H1 (cell line): ENCODE data around the gene PIANP. TPM values are rescaled to one million over a fixed set of nuclear protein-coding genes. Genes with fewer than 3 reads are reported as not detected.

Experiments used
- CTCF ChIA-PET: fragments of 300-600 bp; sonication (Branson Sonifier 250); formaldehyde crosslinking; loops from one replicate; lab custom pipeline; 2021; ENCODE audit not compliant: partially characterized antibody; lab: Charles Lee
- POLR2A ChIA-PET: fragments of 300-600 bp; sonication (Branson Sonifier 250); formaldehyde crosslinking; loops from one replicate; lab custom pipeline; 2021; ENCODE audit warnings: inconsistent platforms; ENCODE audit not compliant: partially characterized antibody; lab: Charles Lee
- DNase-seq, 2 experiments: peaks; one replicate each; pipeline versions ENCODE4 v3.0.0 to v3.0.0-alpha.2; 2010 to 2022; ENCODE audit warnings: low spot score in 2 of 2, low read depth in 1 of 2, mixed read lengths in 1 of 2
- FAIRE-seq: peaks from 2 replicates; lab custom pipeline; 2011; peaks lifted over from hg19 to GRCh38; lab: Jason Lieb, UNC
- H2AFZ ChIP-seq: 2 replicates; pipeline ENCODE4 v1.8.1; 2012; ENCODE audit warnings: low read length, inconsistent platforms
- H2AK5ac ChIP-seq: 2 replicates; pipeline ENCODE4 v1.6.1; 2013; ENCODE audit warnings: low read depth, low read length
- H2BK120ac ChIP-seq: replicated peaks from 2 replicates; pipeline ENCODE3; 2013; ENCODE audit warnings: low read depth, low read length, inconsistent platforms
- H2BK12ac ChIP-seq: 2 replicates; pipeline ENCODE4 v1.6.1; 2013; ENCODE audit warnings: low read depth, low read length
- H2BK15ac ChIP-seq: 2 replicates; pipeline ENCODE4 v1.6.1; 2013; ENCODE audit warnings: low read length
- H2BK20ac ChIP-seq: 2 replicates; pipeline ENCODE4 v1.6.1; 2013; ENCODE audit warnings: low read length
- H2BK5ac ChIP-seq: 2 replicates; pipeline ENCODE4 v1.6.1; 2013; ENCODE audit warnings: low read depth, low read length
- H3K14ac ChIP-seq: 2 replicates; pipeline ENCODE4 v1.6.1; 2013; ENCODE audit warnings: inconsistent platforms; ENCODE audit not compliant: insufficient read length
- H3K18ac ChIP-seq: 2 replicates; pipeline ENCODE4 v1.6.1; 2013; ENCODE audit warnings: low read length; ENCODE audit errors: extremely low read depth
- H3K23ac ChIP-seq: 2 replicates; pipeline ENCODE4 v1.6.1; 2013; ENCODE audit warnings: inconsistent platforms; ENCODE audit not compliant: insufficient read length
- H3K23me2 ChIP-seq: 2 replicates; pipeline ENCODE4 v1.6.1; 2013; ENCODE audit warnings: low read depth, low read length
- H3K27ac ChIP-seq: 2 replicates; pipeline ENCODE4 v1.6.1; 2011; ENCODE audit warnings: low read depth, low read length, inconsistent platforms
- H3K27me3 ChIP-seq, 4 experiments: replicated peaks in 1 of 4; 1 replicate in 1 of 4; 2 replicates in 3 of 4; pipeline versions ENCODE4 v1.6.1 to v1.8.1; 2011 to 2013; ENCODE audit warnings: low read length in 3 of 4, mild to moderate bottlenecking in 3 of 4, inconsistent platforms in 2 of 4, mixed read lengths in 2 of 4, moderate library complexity in 1 of 4; ENCODE audit not compliant: control insufficient read depth in 3 of 4, insufficient read depth in 3 of 4; ENCODE audit errors: extremely low read depth in 1 of 4
- H3K36me3 ChIP-seq, 4 experiments: 2 replicates each; pipeline versions ENCODE4 v1.6.1 to v1.8.1; 2011 to 2013; ENCODE audit warnings: mild to moderate bottlenecking in 4 of 4, low read length in 3 of 4, moderate library complexity in 2 of 4, control low read depth in 1 of 4, inconsistent platforms in 1 of 4; ENCODE audit not compliant: insufficient read depth in 4 of 4, control insufficient read depth in 2 of 4
- H3K4ac ChIP-seq: replicated peaks from 2 replicates; pipeline ENCODE3; 2013; ENCODE audit warnings: low read length, low read depth, mixed read lengths, inconsistent platforms; ENCODE audit not compliant: insufficient read length
- H3K4me1 ChIP-seq, 4 experiments: replicated peaks in 1 of 4; 1 replicate in 1 of 4; 2 replicates in 3 of 4; pipeline versions ENCODE4 v1.6.1 to v1.8.1; 2011 to 2013; ENCODE audit warnings: low read length in 3 of 4, inconsistent platforms in 2 of 4, mixed read lengths in 1 of 4; ENCODE audit not compliant: insufficient read depth in 4 of 4, control insufficient read depth in 3 of 4
- H3K4me2 ChIP-seq, 2 experiments: 2 replicates each; pipeline versions ENCODE4 v1.6.1 to v1.8.1; 2011 to 2013; ENCODE audit warnings: low read depth in 2 of 2, low read length in 2 of 2, control low read depth in 1 of 2, inconsistent platforms in 1 of 2, mild to moderate bottlenecking in 1 of 2; ENCODE audit not compliant: insufficient read depth in 1 of 2
- H3K4me3 ChIP-seq, 4 experiments: fragments of 200-600, 300-600 bp in 1 of 4; sonication (generic), shearing (Covaris generic), sonication (Bioruptor Twin) in 1 of 4; 2 replicates each; pipeline versions ENCODE4 v1.5.1 to v1.8.1; 2011 to 2016; ENCODE audit warnings: low read length in 4 of 4, low read depth in 3 of 4, control low read depth in 2 of 4, inconsistent platforms in 2 of 4, mild to moderate bottlenecking in 2 of 4, mixed read lengths in 1 of 4, moderate library complexity in 1 of 4; ENCODE audit not compliant: insufficient read depth in 2 of 4; ENCODE audit errors: extremely low read depth in 1 of 4
- H3K56ac ChIP-seq: replicated peaks from 2 replicates; pipeline ENCODE3; 2013; ENCODE audit warnings: low read depth, mild to moderate bottlenecking, mixed read lengths, low read length, inconsistent platforms; ENCODE audit not compliant: insufficient read length
- H3K79me1 ChIP-seq: 2 replicates; pipeline ENCODE4 v1.6.1; 2013; ENCODE audit warnings: low read depth, low read length, control low read depth
- H3K79me2 ChIP-seq, 2 experiments: 2 replicates each; pipeline versions ENCODE4 v1.6.1 to v1.8.1; 2012 to 2013; ENCODE audit warnings: low read length in 2 of 2, mild to moderate bottlenecking in 2 of 2, inconsistent platforms in 1 of 2; ENCODE audit not compliant: insufficient read depth in 2 of 2, control insufficient read depth in 1 of 2
- H3K9ac ChIP-seq, 4 experiments: replicated peaks in 1 of 4; 1 replicate in 1 of 4; 2 replicates in 3 of 4; pipeline versions ENCODE4 v1.6.1 to v1.8.1; 2011 to 2013; ENCODE audit warnings: low read depth in 3 of 4, low read length in 3 of 4, control low read depth in 2 of 4, mild to moderate bottlenecking in 2 of 4, moderate library complexity in 2 of 4, inconsistent platforms in 1 of 4; ENCODE audit errors: extremely low read depth in 1 of 4
- H3K9me3 ChIP-seq, 2 experiments: 2 replicates each; pipeline versions ENCODE4 v1.6.1 to v1.8.1; 2012 to 2013; ENCODE audit warnings: mild to moderate bottlenecking in 2 of 2, moderate library complexity in 2 of 2, control low read depth in 1 of 2, inconsistent platforms in 1 of 2, low read depth in 1 of 2, low read length in 1 of 2, mixed read lengths in 1 of 2; ENCODE audit not compliant: insufficient read depth in 2 of 2
- H4K20me1 ChIP-seq, 2 experiments: replicated peaks in 1 of 2; 2 replicates each; pipeline versions ENCODE3 to v1.8.1; 2011 to 2013; ENCODE audit warnings: inconsistent platforms in 2 of 2, low read length in 2 of 2, mild to moderate bottlenecking in 1 of 2; ENCODE audit not compliant: insufficient read depth in 2 of 2, control insufficient read depth in 1 of 2
- H4K5ac ChIP-seq: 2 replicates; pipeline ENCODE4 v1.6.1; 2013; ENCODE audit warnings: low read length, low read depth, mixed read lengths, inconsistent platforms; ENCODE audit not compliant: insufficient read length
- H4K8ac ChIP-seq: 2 replicates; pipeline ENCODE4 v1.8.0; 2013; ENCODE audit warnings: mild to moderate bottlenecking, moderate library complexity, low read length, inconsistent platforms; ENCODE audit not compliant: insufficient read depth; ENCODE audit errors: extremely low read depth
- H4K91ac ChIP-seq: replicated peaks from 2 replicates; pipeline ENCODE3; 2013; ENCODE audit warnings: low read length, mixed read lengths, inconsistent platforms; ENCODE audit not compliant: insufficient read length
- BRCA1 ChIP-seq: IDR thresholded peaks from 2 replicates; pipeline ENCODE4 v1.6.1; 2012; ENCODE audit warnings: low read depth, low read length, improper control_type of control experiment
- CREB1 ChIP-seq: IDR thresholded peaks from 2 replicates; pipeline ENCODE4 v1.6.1; 2012; ENCODE audit warnings: inconsistent platforms
- FOSL1 ChIP-seq: IDR thresholded peaks from 2 replicates; pipeline ENCODE4 v1.6.1; 2011; ENCODE audit warnings: mild to moderate bottlenecking, low read depth, low read length, moderate library complexity; ENCODE audit not compliant: insufficient read depth
- HDAC2 ChIP-seq, 2 experiments: fragments of 300-600 bp in 1 of 2; sonication (generic) in 1 of 2; IDR thresholded peaks; 2 replicates each; pipeline ENCODE4 v1.6.1; 2011 to 2012; ENCODE audit warnings: low read depth in 2 of 2, low read length in 2 of 2, mild to moderate bottlenecking in 2 of 2, moderate library complexity in 2 of 2, borderline replicate concordance in 1 of 2, inconsistent platforms in 1 of 2
- KDM1A ChIP-seq: fragments of 200-600, 300-600 bp; sonication (generic); IDR thresholded peaks from 2 replicates; pipeline ENCODE4 v1.7.1; 2016; ENCODE audit warnings: mild to moderate bottlenecking, low read length, borderline replicate concordance
- KDM5A ChIP-seq: fragments of 200-600 bp; IDR thresholded peaks from 2 replicates; pipeline ENCODE4 v1.7.1; 2012; ENCODE audit warnings: mild to moderate bottlenecking, low read length, inconsistent platforms, mixed read lengths
- POU5F1 ChIP-seq: IDR thresholded peaks from 2 replicates; pipeline ENCODE4 v1.6.1; 2011; ENCODE audit warnings: low read depth, mild to moderate bottlenecking, low read length, moderate library complexity
- RAD21 ChIP-seq, 2 experiments: IDR thresholded peaks in 1 of 2; conservative IDR thresholded peaks in 1 of 2; 2 replicates each; pipeline ENCODE4 v1.6.1; 2011; ENCODE audit warnings: low read depth in 2 of 2, low read length in 2 of 2, improper control_type of control experiment in 1 of 2, inconsistent platforms in 1 of 2, mild to moderate bottlenecking in 1 of 2, moderate library complexity in 1 of 2
- RBBP5 ChIP-seq: IDR thresholded peaks from 2 replicates; pipeline ENCODE4 v1.7.1; 2012; ENCODE audit warnings: low read depth, mild to moderate bottlenecking, inconsistent platforms, low read length, moderate library complexity, borderline replicate concordance
- RXRA ChIP-seq: IDR thresholded peaks from 2 replicates; pipeline ENCODE4 v1.6.1; 2011; ENCODE audit warnings: low read depth, mild to moderate bottlenecking, low read length, moderate library complexity; ENCODE audit not compliant: insufficient read depth
- SIX5 ChIP-seq: IDR thresholded peaks from 2 replicates; pipeline ENCODE4 v1.6.1; 2011; ENCODE audit warnings: mild to moderate bottlenecking, low read depth, low read length
- TAF7 ChIP-seq: optimal IDR thresholded peaks from 2 replicates; pipeline ENCODE3; 2011; ENCODE audit warnings: low read depth, mild to moderate bottlenecking, inconsistent platforms, low read length, moderate library complexity, borderline replicate concordance
- TCF12 ChIP-seq: IDR thresholded peaks from 2 replicates; pipeline ENCODE4 v1.6.1; 2011; ENCODE audit warnings: low read depth, mild to moderate bottlenecking, low read length
- YY1 ChIP-seq: IDR thresholded peaks from 2 replicates; pipeline ENCODE4 v1.6.1; 2011; ENCODE audit warnings: low read depth, mild to moderate bottlenecking, low read length
- WGBS, 2 experiments: shearing (Covaris generic) in 1 of 2; methylation state at CpG; one replicate each; pipeline versions ENCODE4 v1.1.6 to v1.1.7; 2013 to 2015; ENCODE audit warnings: low lambda C conversion rate in 2 of 2, mixed read lengths in 2 of 2, inconsistent platforms in 1 of 2, low coverage in 1 of 2, missing lambda C conversion rate in 1 of 2; ENCODE audit not compliant: insufficient replicate concordance in 2 of 2, insufficient coverage in 1 of 2, insufficient read length in 1 of 2; ENCODE audit errors: extremely low coverage in 1 of 2, missing lambda C conversion rate in 1 of 2; 5-methylcytosine and 5-hydroxymethylcytosine counted together
- polyA plus RNA-seq, 7 experiments: library from polyadenylated mRNA; depleted of rRNA in 3 of 7; stranded (reverse) in 5 of 7; unstranded in 2 of 7; fragments of >200 nt in 5 of 7; fragments of 200-250 nt in 2 of 7; gene quantifications; 1 replicate in 5 of 7; 2 replicates in 1 of 7; 4 replicates in 1 of 7; pipeline versions ENCODE4 v1.2.1 to v1.2.3, GENCODE V29; 2011 to 2013; ENCODE audit warnings: missing spikeins in 2 of 7, mixed read lengths in 2 of 7
- total RNA-seq: library from RNA; stranded (reverse); fragmentation: NEBNext Ultra II Directional; extraction: Animal tissue kit (Norgen Biotek cat#: 25700); gene quantifications from 2 replicates; pipeline ENCODE4 v1.2.1, GENCODE V29; 2021

PIANP gene
- total and polyA plus RNA-seq, 2 of the 8 experiments (the other 6 are each of a cell fraction or from before 2014, with no cell fraction given), result 6.3 to 9.8 TPM

DNA sequence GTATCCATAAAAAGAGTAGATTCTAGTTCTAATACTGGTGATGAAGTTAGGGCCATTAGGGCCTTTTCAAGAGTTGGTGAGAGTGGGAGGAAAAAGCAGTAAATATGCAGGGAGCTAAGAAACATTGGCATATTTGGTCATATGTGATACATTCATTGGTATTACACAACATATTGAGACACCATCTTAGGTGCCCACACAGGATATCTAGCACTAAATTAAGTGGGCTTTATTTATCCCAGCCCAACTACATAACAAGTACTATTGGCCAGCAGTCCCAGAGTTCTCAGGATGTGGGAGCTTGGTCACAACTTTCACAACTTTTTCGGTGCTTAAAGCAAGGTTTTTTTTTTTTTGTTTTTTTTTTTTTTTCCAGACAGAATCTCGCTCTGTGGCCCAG, 35.7 kb downstream of the PIANP start:
- no peak overlapping the region for H3K27ac ChIP-seq
- no peak overlapping the region for H2BK20ac ChIP-seq
- H3K18ac ChIP-seq, result no peak overlapping the region
- H2BK120ac ChIP-seq, result no peak overlapping the region
- no peak overlapping the region for H3K56ac ChIP-seq
- no peak overlapping the region for H3K4me2 ChIP-seq
- peaks cover 8 to 31% (median 23%) of the 10 kb centered on the region in 4 experiments; a peak in 7 of 8 replicates for H3K36me3 ChIP-seq
- peaks cover 6% of the 10 kb centered on the region for H3K23me2 ChIP-seq
- DNase-seq, result no peak
- no peak for FAIRE-seq
- no peaks in the 10 kb centered on the region for H3K9me3 ChIP-seq
- H3K14ac ChIP-seq, result no peak overlapping the region
- H3K27me3 ChIP-seq, result no peaks in the 10 kb centered on the region
- CTCF ChIA-PET, result interaction anchor here (0.5 to 11.6 kb wide), 9 partner anchors 16 to 388 kb away, joined by 3 to 125 read pairs (median 4); partner anchors contain the start of gene ZNF384
- H2AFZ ChIP-seq, result no peak overlapping the region
- POLR2A ChIA-PET, result interaction anchor here (0.6 to 5.9 kb wide), 15 partner anchors 11 to 133 kb away, joined by 3 to 72 read pairs (median 3); partner anchors contain the start of gene ZNF384
- H4K91ac ChIP-seq, result no peak overlapping the region
- no peak overlapping the region for H3K9ac ChIP-seq
- peaks cover 0 to 11% of the 10 kb centered on the region in 2 experiments; a peak in 3 of 4 replicates for H3K79me2 ChIP-seq
- no peak overlapping the region for H2BK12ac ChIP-seq
- peaks cover 0 to 4% (median 0%) of the 10 kb centered on the region in 4 experiments; a peak in 1 of 7 replicates for H3K4me1 ChIP-seq
- no peak overlapping the region for H4K8ac ChIP-seq
- H2BK5ac ChIP-seq, result no peak overlapping the region
- H2BK15ac ChIP-seq, result no peak overlapping the region
- H3K79me1 ChIP-seq, result no peaks in the 10 kb centered on the region
- no peak overlapping the region for H3K23ac ChIP-seq
- no peak overlapping the region for H3K4ac ChIP-seq
- H4K20me1 ChIP-seq, result no peaks in the 10 kb centered on the region
- H4K5ac ChIP-seq, result no peak overlapping the region
- H3K4me3 ChIP-seq, result no peak overlapping the region
- no peak overlapping the region for H2AK5ac ChIP-seq
- 88% methylated on average over 1 of the region's 2 CpGs; no CpG with 5 or more reads in 1 of the 2 experiments for WGBS, 2 experiments
- TF ChIP-seq TAF7 (no peak), POU5F1 (no peak), HDAC2 (IDR thresholded peaks at IDR 0.05; ENCODE audit: borderline replicate concordance in 1 of 2, low read depth in 2 of 2, low read length in 2 of 2) (no peak), BRCA1 (no peak), RBBP5 (no peak), YY1 (no peak), CREB1 (no peak), RAD21 (IDR thresholded peaks at IDR 0.05 in 1 of 2, conservative IDR thresholded peaks at IDR 0.05 in 1 of 2; ENCODE audit: low read depth in 2 of 2, low read length in 2 of 2) (no peak), KDM1A (no peak), TCF12 (no peak), RXRA (no peak), SIX5 (no peak), FOSL1 (no peak), KDM5A (no peak)
